ENCODE results near the gene PCDH17. TPM values are rescaled to one million over a fixed set of nuclear protein-coding genes. Genes with fewer than 3 reads are reported as not detected.

Gene PCDH17
- 8.1 TPM for total RNA-seq

- no peak for DNase-seq (ENCODE audit: low spot score)
Observed at GRCh38 chr13:57631596-57632275, at the start of gene PCDH17. TSS of gene PCDH17 (plus strand) at chr13:57631744. CDS start at chr13:57632547, 803 bp downstream.

GRCh38 chr13:57582032-57582431 lies 49.5 kb upstream of the PCDH17 start:
- DNase-seq (ENCODE audit: low spot score), result no peak

GRCh38 chr13:57583529-57583928 lies 48.0 kb upstream of the PCDH17 start:
- no peak for DNase-seq (ENCODE audit: low spot score)

- no peak for DNase-seq (ENCODE audit: low spot score)
Observed at GRCh38 chr13:57588639-57589038, 42.9 kb upstream of the PCDH17 start.

GRCh38 chr13:57595775-57596174 lies 35.8 kb upstream of the PCDH17 start:
- DNase-seq (ENCODE audit: low spot score), result no peak

- DNase-seq (ENCODE audit: low spot score), result no peak
Observed at GRCh38 chr13:57601536-57601935, 30.0 kb upstream of the PCDH17 start.

- DNase-seq (ENCODE audit: low spot score), result no peak
Observed at GRCh38 chr13:57604442-57604841, 27.1 kb upstream of the PCDH17 start.

- DNase-seq (ENCODE audit: low spot score), result no peak
Observed at GRCh38 chr13:57611969-57612368, 19.6 kb upstream of the PCDH17 start.

GRCh38 chr13:57612568-57612967 lies 19.0 kb upstream of the PCDH17 start:
- DNase-seq (ENCODE audit: low spot score), result no peak

- DNase-seq (ENCODE audit: low spot score), result no peak
Observed at GRCh38 chr13:57624565-57625435, 6.7 kb upstream of the PCDH17 start.

GRCh38 chr13:57627663-57628062 lies 3.9 kb upstream of the PCDH17 start:
- DNase-seq (ENCODE audit: low spot score), result no peak

- no peak for DNase-seq (ENCODE audit: low spot score)
Observed at GRCh38 chr13:57629391-57629804, 2.1 kb upstream of the PCDH17 start.

GRCh38 chr13:57629821-57630235 lies 1.7 kb upstream of the PCDH17 start:
- peak; percentile 60 for DNase-seq (ENCODE audit: low spot score)

GRCh38 chr13:57630661-57631595 lies 616 bp upstream of the PCDH17 start:
- no peak for DNase-seq (ENCODE audit: low spot score)

GRCh38 chr13:57632276-57633140 lies 964 bp downstream of the PCDH17 start:
- no peak for DNase-seq (ENCODE audit: low spot score)

- DNase-seq (ENCODE audit: low spot score), result no peak
Observed at GRCh38 chr13:57633141-57633949, 1.8 kb downstream of the PCDH17 start.

- no peak for DNase-seq (ENCODE audit: low spot score)
Observed at GRCh38 chr13:57633950-57634838, 2.6 kb downstream of the PCDH17 start.

GRCh38 chr13:57634839-57635165 lies 3.3 kb downstream of the PCDH17 start:
- DNase-seq (ENCODE audit: low spot score), result no peak

- DNase-seq (ENCODE audit: low spot score), result no peak
Observed at GRCh38 chr13:57635541-57636085, 4.1 kb downstream of the PCDH17 start.
